GM13976 (cell line): ENCODE data around the gene BHLHA9.

Source experiments
- DNase-seq: peaks from one replicate; pipeline ENCODE4 v3.0.0; 2012; ENCODE audit warnings: low spot score
- CTCF ChIP-seq: IDR thresholded peaks from 2 replicates; pipeline ENCODE4 v1.5.1; 2012; ENCODE audit warnings: borderline replicate concordance, mild to moderate bottlenecking; ENCODE audit not compliant: insufficient read depth; ENCODE audit errors: extremely low read depth, missing control alignments, control extremely low read depth
- in situ Hi-C: fragments of 300-500 bp; cut with MboI; formaldehyde crosslinking; loops from one replicate; pipeline ENCODE4 v1.12.0; 2022; ENCODE audit warnings: low sequenced_read_pairs, mixed read lengths, inconsistent platforms; ENCODE audit not compliant: unreplicated experiment

BHLHA9 gene

GRCh38 chr17:1275205-1275961, 5.1 kb downstream of the BHLHA9 start:
- DNase-seq = no peak
- in situ Hi-C loops = loop anchor here (10.0 kb wide), 1 partner anchor 59 kb away; no protein-coding TSS in a partner anchor
- TF ChIP-seq CTCF = no peak

GRCh38 chr17:1275962-1276736, 5.9 kb downstream of the BHLHA9 start:
- peak; percentile 86 for DNase-seq
- TF ChIP-seq CTCF = peak; percentile 81
- in situ Hi-C loops = loop anchor here (10.0 kb wide), 1 partner anchor 59 kb away; no protein-coding TSS in a partner anchor

GRCh38 chr17:1280652-1281051, 10.4 kb downstream of the BHLHA9 start:
- in situ Hi-C loops = no loop called here
- no peak for TF ChIP-seq CTCF

GRCh38 chr17:1286379-1287106, 16.3 kb downstream of the BHLHA9 start:
- DNase-seq = no peak
- in situ Hi-C loops = no loop called here
- no peak for TF ChIP-seq CTCF

More at GRCh38 chr17:1280652-1281051, 10.4 kb downstream of the BHLHA9 start:
- no peak for DNase-seq

GRCh38 chr17:1289695-1290094, 19.5 kb downstream of the BHLHA9 start:
- no peak for DNase-seq
- in situ Hi-C loops = no loop called here
- no peak for TF ChIP-seq CTCF

- in situ Hi-C loops = no loop called here
- no peak for DNase-seq
- TF ChIP-seq CTCF = no peak
Observed at GRCh38 chr17:1290676-1291075, 20.4 kb downstream of the BHLHA9 start.
